ENCODE results near the gene IL9. TPM values are rescaled to one million over a fixed set of nuclear protein-coding genes. Genes with fewer than 3 reads are reported as not detected.

Gene IL9
- total RNA-seq, 1 donor from 2014 or later = not detected

- H3K4me3 Mint-ChIP-seq = no peak overlapping the region
- TF ChIP-seq, protein P1, sequence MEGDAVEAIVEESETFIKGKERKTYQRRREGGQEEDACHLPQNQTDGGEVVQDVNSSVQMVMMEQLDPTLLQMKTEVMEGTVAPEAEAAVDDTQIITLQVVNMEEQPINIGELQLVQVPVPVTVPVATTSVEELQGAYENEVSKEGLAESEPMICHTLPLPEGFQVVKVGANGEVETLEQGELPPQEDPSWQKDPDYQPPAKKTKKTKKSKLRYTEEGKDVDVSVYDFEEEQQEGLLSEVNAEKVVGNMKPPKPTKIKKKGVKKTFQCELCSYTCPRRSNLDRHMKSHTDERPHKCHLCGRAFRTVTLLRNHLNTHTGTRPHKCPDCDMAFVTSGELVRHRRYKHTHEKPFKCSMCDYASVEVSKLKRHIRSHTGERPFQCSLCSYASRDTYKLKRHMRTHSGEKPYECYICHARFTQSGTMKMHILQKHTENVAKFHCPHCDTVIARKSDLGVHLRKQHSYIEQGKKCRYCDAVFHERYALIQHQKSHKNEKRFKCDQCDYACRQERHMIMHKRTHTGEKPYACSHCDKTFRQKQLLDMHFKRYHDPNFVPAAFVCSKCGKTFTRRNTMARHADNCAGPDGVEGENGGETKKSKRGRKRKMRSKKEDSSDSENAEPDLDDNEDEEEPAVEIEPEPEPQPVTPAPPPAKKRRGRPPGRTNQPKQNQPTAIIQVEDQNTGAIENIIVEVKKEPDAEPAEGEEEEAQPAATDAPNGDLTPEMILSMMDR (IDR thresholded peaks at IDR 0.05; ENCODE audit: unreplicated experiment) = no peak
Measured at GRCh38 chr5:135846311-135846710, 49.3 kb downstream of the IL9 start.

GRCh38 chr5:135843571-135844337 is 51.9 kb downstream of the IL9 start:
- Mint-ChIP-seq H3K36me3 (no peaks in the 10 kb centered on the region), H3K4me3 (no peak overlapping the region), H3K4me1 (no peaks in the 10 kb centered on the region), H3K9me3 (peaks cover 10% of the 10 kb centered on the region), H3K27me3 (ENCODE audit: low read depth) (peaks cover 49% of the 10 kb centered on the region), H3K27ac (no peak overlapping the region)
- no peak for DNase-seq (ENCODE audit: low spot score in 2 of 2, unreplicated experiment in 2 of 2)
- TF ChIP-seq, protein P1 (IDR thresholded peaks at IDR 0.05; ENCODE audit: unreplicated experiment) = no peak

More at GRCh38 chr5:135846311-135846710, 49.3 kb downstream of the IL9 start:
- DNase-seq (ENCODE audit: low spot score in 2 of 2, unreplicated experiment in 2 of 2) = no peak
- Mint-ChIP-seq H3K36me3 (no peaks in the 10 kb centered on the region), H3K27ac (no peak overlapping the region), H3K9me3 (no peaks in the 10 kb centered on the region), H3K4me1 (no peaks in the 10 kb centered on the region), H3K27me3 (ENCODE audit: low read depth) (peaks cover 28% of the 10 kb centered on the region)

GRCh38 chr5:135842737-135843136 is 52.9 kb downstream of the IL9 start:
- DNase-seq (ENCODE audit: low spot score in 2 of 2, unreplicated experiment in 2 of 2) = no peak
- no peaks in the 10 kb centered on the region for H3K4me1 Mint-ChIP-seq
- no peak overlapping the region for H3K4me3 Mint-ChIP-seq
- no peaks in the 10 kb centered on the region for H3K36me3 Mint-ChIP-seq
- H3K27ac Mint-ChIP-seq = no peak overlapping the region
- peaks cover 15% of the 10 kb centered on the region for H3K9me3 Mint-ChIP-seq
- H3K27me3 Mint-ChIP-seq (ENCODE audit: low read depth) = peaks cover 57% of the 10 kb centered on the region
- TF ChIP-seq, protein P1 (IDR thresholded peaks at IDR 0.05; ENCODE audit: unreplicated experiment) = no peak

Other genes with a start within 250 kb of the IL9 start
- gene SLC25A48, start 61.2 kb downstream of the IL9 start, total RNA-seq = 0.93 to 1.5 TPM (median 1.2 TPM) in 3 replicates
- gene LECT2, start 59.1 kb upstream of the IL9 start, total RNA-seq = not detected in 3 replicates
- 339 to 354 TPM (median 345 TPM) in 3 replicates for gene TGFBI, start 133.1 kb upstream of the IL9 start, total RNA-seq
- gene SMAD5, start 237.0 kb upstream of the IL9 start, total RNA-seq = 93.4 to 102 TPM (median 93.6 TPM) in 3 replicates